Loucy (cell line): ENCODE results near the gene PHLDB2.

Experiments used
- EZH2phosphoT487 ChIP-seq: fragments of 200-600 bp; IDR thresholded peaks from 2 replicates; pipeline ENCODE4 v1.6.1; 2018; ENCODE audit warnings: antibody characterized with exemption, mild to moderate bottlenecking, moderate library complexity, borderline replicate concordance
- TF ChIP-seq, protein P1 (sequence below): fragments of 200-600 bp; sonication (generic); conservative IDR thresholded peaks from 2 replicates; pipeline ENCODE4 v1.5.1; 2014; ENCODE audit warnings: mild to moderate bottlenecking, antibody characterized with exemption, low read length

DNA sequence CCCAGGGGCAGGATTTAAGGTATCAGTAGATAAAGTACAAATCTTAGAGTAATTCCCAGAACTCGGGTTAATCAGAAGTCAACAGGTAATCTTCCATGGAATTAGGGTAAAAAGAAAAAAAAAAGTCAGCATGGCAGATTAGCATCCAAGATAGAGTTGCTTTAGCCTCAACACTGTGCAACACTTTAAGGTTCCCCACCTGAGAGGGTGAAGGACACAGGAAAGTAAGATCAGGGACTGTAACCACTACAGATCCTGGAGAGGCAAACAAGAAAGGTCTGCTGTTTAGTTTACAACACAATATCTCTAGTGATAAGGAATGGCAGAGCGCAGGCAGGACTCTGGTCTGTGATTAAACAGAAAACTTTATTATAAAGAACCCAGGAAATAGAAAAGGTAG is 4.1 kb upstream of the PHLDB2 start:
- TF ChIP-seq, protein P1, sequence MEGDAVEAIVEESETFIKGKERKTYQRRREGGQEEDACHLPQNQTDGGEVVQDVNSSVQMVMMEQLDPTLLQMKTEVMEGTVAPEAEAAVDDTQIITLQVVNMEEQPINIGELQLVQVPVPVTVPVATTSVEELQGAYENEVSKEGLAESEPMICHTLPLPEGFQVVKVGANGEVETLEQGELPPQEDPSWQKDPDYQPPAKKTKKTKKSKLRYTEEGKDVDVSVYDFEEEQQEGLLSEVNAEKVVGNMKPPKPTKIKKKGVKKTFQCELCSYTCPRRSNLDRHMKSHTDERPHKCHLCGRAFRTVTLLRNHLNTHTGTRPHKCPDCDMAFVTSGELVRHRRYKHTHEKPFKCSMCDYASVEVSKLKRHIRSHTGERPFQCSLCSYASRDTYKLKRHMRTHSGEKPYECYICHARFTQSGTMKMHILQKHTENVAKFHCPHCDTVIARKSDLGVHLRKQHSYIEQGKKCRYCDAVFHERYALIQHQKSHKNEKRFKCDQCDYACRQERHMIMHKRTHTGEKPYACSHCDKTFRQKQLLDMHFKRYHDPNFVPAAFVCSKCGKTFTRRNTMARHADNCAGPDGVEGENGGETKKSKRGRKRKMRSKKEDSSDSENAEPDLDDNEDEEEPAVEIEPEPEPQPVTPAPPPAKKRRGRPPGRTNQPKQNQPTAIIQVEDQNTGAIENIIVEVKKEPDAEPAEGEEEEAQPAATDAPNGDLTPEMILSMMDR, result no peak
- no peak for TF ChIP-seq EZH2phosphoT487
